ENCODE data around the gene UPP2.

The UPP2 gene

DNA sequence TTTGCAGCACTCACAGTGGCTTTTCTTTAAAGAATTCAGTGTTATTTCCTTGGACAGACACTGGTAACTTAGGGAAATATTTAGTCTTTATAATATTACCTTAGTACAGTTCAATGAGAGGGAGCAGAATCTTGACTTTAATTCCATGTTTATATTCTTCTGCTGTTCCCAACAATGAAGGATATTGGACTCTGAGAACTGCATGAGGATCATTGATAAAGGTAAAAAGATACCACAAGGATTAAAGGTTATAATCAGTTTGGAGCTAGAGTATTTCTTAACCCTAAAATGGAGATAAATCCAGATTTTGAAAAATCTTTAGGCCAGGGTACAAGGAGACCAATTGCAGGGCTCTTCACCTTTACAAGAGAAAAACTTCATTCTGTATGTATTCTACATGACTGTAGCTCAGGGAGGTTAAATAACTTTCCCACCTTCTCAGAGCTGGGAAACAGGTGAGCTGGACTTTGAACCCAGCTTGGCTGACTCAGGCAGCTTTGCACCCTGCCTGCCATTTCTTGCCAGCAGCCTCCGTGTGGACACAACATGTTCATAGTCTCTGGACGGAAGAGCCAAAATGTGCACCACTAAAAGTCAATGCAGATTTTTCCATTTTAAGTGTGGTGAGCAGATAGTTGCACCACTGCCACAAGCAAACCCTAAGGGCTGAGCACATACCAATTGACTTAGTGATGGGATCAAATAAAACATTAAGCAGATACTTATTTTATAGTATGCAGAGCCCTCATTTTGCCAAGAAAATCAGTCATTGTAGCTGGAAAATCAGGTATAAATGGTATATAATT lies 26.7 kb downstream of the UPP2 start:
- DNase-seq: no peak
- no peaks in the 10 kb centered on the region for H3K36me3 ChIP-seq (replicated peaks)
- H3K27me3 ChIP-seq (replicated peaks): no peaks in the 10 kb centered on the region
- in situ Hi-C loops (cut with HindIII; ENCODE audit: low pct_ligation_motif_present, low sequenced_read_pairs): no loop called here
- TF ChIP-seq, protein P1, sequence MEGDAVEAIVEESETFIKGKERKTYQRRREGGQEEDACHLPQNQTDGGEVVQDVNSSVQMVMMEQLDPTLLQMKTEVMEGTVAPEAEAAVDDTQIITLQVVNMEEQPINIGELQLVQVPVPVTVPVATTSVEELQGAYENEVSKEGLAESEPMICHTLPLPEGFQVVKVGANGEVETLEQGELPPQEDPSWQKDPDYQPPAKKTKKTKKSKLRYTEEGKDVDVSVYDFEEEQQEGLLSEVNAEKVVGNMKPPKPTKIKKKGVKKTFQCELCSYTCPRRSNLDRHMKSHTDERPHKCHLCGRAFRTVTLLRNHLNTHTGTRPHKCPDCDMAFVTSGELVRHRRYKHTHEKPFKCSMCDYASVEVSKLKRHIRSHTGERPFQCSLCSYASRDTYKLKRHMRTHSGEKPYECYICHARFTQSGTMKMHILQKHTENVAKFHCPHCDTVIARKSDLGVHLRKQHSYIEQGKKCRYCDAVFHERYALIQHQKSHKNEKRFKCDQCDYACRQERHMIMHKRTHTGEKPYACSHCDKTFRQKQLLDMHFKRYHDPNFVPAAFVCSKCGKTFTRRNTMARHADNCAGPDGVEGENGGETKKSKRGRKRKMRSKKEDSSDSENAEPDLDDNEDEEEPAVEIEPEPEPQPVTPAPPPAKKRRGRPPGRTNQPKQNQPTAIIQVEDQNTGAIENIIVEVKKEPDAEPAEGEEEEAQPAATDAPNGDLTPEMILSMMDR (IDR thresholded peaks at IDR 0.05; ENCODE audit: low read depth, low read length, missing control alignments): no peak
- H3K4me3 ChIP-seq (ENCODE audit: low read depth, low read length): no peak overlapping the region
- no peak overlapping the region for H3K27ac ChIP-seq

DNA sequence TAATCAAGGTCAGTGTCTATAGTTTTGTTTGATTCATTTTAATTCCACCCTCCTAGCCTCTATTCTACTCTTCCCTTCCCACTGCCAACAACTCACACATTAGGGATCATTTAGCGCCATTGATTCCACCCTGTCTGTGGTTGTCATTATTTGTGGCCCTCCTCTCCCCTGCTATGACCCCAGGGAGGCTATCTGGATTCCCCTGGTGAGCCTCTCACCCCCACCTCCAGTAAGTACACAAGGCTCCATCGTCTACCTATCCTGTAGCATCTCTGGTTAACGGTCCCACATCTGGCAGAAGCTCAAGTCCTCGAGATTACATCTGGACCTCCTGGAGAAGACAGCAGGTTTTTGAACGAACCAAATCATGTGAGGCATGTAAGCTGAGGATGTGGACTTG lies 27.4 kb downstream of the UPP2 start:
- Histone ChIP-seq H3K36me3 (replicated peaks) (no peaks in the 10 kb centered on the region), H3K27ac (no peak overlapping the region), H3K4me3 (ENCODE audit: low read depth, low read length) (no peak overlapping the region), H3K27me3 (replicated peaks) (no peaks in the 10 kb centered on the region)
- TF ChIP-seq, protein P1 (IDR thresholded peaks at IDR 0.05; ENCODE audit: low read depth, low read length, missing control alignments): no peak
- no peak for DNase-seq
- in situ Hi-C loops (cut with HindIII; ENCODE audit: low pct_ligation_motif_present, low sequenced_read_pairs): no loop called here

DNA sequence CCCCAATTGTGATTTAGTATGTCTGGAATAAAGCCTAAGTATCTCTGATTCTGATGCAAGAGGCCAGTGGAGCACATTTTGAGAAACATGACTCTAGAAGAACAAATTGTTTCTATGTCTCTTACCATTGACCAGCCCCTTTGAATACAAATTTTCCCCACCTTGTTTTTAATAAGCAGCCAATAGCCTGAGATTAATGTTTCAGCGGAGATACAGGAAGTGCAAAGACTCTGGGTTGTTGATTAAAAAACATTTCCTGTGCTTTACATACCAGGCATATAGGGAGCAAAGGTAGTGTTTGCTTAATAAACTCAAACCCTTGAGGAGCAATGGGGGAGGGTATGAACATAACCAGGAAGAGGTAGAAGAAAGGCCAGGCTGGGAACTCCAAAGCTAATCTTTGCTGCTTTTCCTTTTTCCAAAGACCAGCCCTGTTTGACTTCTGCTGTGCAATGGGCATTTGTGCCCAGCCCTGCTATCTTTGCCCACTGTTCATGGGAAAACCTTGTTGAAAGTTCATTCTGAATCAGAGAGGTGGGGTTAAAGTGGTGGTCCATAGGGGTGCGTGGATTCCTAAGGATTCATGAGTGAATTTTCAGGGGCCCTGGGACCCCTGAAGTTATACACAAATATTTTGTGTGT lies 29.3 kb downstream of the UPP2 start:
- TF ChIP-seq, protein P1 (IDR thresholded peaks at IDR 0.05; ENCODE audit: low read depth, low read length, missing control alignments): no peak
- in situ Hi-C loops (cut with HindIII; ENCODE audit: low pct_ligation_motif_present, low sequenced_read_pairs): no loop called here
- no peaks in the 10 kb centered on the region for H3K36me3 ChIP-seq (replicated peaks)
- H3K27me3 ChIP-seq (replicated peaks): no peaks in the 10 kb centered on the region
- H3K27ac ChIP-seq: no peak overlapping the region
- DNase-seq: no peak
- H3K4me3 ChIP-seq (ENCODE audit: low read depth, low read length): no peak overlapping the region

DNA sequence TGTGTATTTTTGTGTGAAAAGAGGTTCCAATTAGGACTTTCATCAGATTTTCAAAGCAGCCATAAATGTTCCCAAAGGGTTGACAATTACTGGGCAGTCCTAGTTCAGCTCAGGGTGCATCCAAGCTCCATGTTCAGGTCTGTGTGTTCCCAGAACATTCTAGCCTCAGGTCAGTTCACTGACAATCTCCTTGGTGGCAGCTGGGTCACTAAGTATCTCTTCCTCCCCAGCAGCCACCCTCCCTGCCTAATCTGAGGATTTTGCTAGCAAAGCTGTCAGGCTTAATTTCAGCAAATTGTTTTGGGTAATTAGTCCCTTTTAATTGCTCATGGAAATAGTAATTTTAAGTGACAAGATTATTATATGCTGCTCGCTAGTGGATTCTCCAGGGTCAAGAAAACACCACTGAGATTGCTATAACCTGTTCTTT lies 29.8 kb downstream of the UPP2 start:
- no peaks in the 10 kb centered on the region for H3K36me3 ChIP-seq (replicated peaks)
- H3K4me3 ChIP-seq (ENCODE audit: low read depth, low read length): no peak overlapping the region
- DNase-seq: no peak
- in situ Hi-C loops (cut with HindIII; ENCODE audit: low pct_ligation_motif_present, low sequenced_read_pairs): no loop called here
- H3K27ac ChIP-seq: no peak overlapping the region
- no peaks in the 10 kb centered on the region for H3K27me3 ChIP-seq (replicated peaks)
- TF ChIP-seq, protein P1 (IDR thresholded peaks at IDR 0.05; ENCODE audit: low read depth, low read length, missing control alignments): no peak

DNA sequence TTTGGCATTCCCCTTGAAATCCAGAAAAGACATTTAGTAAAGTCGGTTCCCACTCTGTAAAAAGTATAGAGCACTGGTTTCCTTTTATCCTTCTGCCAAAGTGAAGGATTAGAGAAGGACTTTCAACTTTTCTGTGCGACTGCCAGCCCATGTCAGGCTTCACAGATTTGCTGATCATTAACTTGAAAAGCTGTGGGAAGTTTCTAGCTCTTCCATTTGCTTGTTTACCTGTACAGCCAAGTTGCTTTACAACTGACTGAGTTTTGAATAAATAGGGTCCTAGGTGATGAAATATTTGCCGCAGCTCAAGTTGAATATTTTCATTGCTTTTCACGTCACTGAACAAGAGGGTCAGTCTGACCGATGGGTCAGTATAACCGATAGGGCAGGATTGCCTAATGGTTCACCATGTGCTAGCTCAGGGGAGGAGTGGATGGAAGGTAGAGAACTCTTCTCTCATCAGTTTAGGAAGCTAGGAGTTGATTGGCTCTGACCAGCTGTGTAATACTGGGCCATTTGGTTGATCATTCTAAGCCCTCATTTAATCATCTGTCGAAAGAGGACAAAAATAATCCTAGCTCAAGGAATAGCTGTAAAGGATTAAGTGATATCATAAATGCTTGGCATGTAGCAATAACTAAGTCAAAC lies 30.4 kb downstream of the UPP2 start:
- no peak overlapping the region for H3K4me3 ChIP-seq (ENCODE audit: low read depth, low read length)
- DNase-seq: no peak
- H3K27me3 ChIP-seq (replicated peaks): no peaks in the 10 kb centered on the region
- TF ChIP-seq, protein P1 (IDR thresholded peaks at IDR 0.05; ENCODE audit: low read depth, low read length, missing control alignments): no peak
- in situ Hi-C loops (cut with HindIII; ENCODE audit: low pct_ligation_motif_present, low sequenced_read_pairs): no loop called here
- no peak overlapping the region for H3K27ac ChIP-seq
- H3K36me3 ChIP-seq (replicated peaks): no peaks in the 10 kb centered on the region
